ENCODE results near the gene PNPO.

DNA sequence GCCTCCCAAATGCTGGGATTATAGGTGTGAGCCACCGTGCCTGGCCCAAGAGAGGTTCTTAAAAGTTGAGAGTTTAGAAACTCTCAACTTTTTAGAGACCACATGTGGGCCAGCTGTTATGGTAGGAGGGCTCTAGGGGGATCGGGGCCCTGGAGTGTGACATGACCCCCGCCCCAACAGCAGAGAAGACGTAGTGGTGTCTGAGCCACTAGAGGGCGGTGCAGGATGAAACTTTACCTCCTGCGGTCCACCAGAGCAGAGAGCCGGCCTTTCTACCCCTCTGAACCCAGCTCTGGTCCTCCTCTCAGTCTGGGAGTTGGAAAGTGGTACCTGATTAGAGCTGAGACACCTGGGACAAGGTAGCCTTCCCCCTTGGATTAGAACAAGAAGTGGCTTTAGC lies 37.0 kb downstream of the PNPO start:
- TF ChIP-seq, protein P1, sequence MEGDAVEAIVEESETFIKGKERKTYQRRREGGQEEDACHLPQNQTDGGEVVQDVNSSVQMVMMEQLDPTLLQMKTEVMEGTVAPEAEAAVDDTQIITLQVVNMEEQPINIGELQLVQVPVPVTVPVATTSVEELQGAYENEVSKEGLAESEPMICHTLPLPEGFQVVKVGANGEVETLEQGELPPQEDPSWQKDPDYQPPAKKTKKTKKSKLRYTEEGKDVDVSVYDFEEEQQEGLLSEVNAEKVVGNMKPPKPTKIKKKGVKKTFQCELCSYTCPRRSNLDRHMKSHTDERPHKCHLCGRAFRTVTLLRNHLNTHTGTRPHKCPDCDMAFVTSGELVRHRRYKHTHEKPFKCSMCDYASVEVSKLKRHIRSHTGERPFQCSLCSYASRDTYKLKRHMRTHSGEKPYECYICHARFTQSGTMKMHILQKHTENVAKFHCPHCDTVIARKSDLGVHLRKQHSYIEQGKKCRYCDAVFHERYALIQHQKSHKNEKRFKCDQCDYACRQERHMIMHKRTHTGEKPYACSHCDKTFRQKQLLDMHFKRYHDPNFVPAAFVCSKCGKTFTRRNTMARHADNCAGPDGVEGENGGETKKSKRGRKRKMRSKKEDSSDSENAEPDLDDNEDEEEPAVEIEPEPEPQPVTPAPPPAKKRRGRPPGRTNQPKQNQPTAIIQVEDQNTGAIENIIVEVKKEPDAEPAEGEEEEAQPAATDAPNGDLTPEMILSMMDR (IDR thresholded peaks at IDR 0.05; ENCODE audit: low read depth, low read length, missing input control), result peak; percentile 41
- TF ChIP-seq FOXA1 (IDR thresholded peaks at IDR 0.05) (no peak), RAD21 (IDR thresholded peaks at IDR 0.05) (peak; percentile 65 to 75), GABPA (IDR thresholded peaks at IDR 0.05 in 1 of 2, conservative IDR thresholded peaks at IDR 0.05 in 1 of 2) (no peak), TAF1 (conservative IDR thresholded peaks at IDR 0.05) (no peak), YY1 (IDR thresholded peaks at IDR 0.05) (no peak), HNF4A (conservative IDR thresholded peaks at IDR 0.05) (no peak), JUND (IDR thresholded peaks at IDR 0.05) (no peak), RXRA (IDR thresholded peaks at IDR 0.05) (no peak), NR2F2 (IDR thresholded peaks at IDR 0.05) (no peak)
- TF ChIP-seq, protein P2, sequence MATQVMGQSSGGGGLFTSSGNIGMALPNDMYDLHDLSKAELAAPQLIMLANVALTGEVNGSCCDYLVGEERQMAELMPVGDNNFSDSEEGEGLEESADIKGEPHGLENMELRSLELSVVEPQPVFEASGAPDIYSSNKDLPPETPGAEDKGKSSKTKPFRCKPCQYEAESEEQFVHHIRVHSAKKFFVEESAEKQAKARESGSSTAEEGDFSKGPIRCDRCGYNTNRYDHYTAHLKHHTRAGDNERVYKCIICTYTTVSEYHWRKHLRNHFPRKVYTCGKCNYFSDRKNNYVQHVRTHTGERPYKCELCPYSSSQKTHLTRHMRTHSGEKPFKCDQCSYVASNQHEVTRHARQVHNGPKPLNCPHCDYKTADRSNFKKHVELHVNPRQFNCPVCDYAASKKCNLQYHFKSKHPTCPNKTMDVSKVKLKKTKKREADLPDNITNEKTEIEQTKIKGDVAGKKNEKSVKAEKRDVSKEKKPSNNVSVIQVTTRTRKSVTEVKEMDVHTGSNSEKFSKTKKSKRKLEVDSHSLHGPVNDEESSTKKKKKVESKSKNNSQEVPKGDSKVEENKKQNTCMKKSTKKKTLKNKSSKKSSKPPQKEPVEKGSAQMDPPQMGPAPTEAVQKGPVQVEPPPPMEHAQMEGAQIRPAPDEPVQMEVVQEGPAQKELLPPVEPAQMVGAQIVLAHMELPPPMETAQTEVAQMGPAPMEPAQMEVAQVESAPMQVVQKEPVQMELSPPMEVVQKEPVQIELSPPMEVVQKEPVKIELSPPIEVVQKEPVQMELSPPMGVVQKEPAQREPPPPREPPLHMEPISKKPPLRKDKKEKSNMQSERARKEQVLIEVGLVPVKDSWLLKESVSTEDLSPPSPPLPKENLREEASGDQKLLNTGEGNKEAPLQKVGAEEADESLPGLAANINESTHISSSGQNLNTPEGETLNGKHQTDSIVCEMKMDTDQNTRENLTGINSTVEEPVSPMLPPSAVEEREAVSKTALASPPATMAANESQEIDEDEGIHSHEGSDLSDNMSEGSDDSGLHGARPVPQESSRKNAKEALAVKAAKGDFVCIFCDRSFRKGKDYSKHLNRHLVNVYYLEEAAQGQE (IDR thresholded peaks at IDR 0.05), result no peak
- TF ChIP-seq, protein P3, sequence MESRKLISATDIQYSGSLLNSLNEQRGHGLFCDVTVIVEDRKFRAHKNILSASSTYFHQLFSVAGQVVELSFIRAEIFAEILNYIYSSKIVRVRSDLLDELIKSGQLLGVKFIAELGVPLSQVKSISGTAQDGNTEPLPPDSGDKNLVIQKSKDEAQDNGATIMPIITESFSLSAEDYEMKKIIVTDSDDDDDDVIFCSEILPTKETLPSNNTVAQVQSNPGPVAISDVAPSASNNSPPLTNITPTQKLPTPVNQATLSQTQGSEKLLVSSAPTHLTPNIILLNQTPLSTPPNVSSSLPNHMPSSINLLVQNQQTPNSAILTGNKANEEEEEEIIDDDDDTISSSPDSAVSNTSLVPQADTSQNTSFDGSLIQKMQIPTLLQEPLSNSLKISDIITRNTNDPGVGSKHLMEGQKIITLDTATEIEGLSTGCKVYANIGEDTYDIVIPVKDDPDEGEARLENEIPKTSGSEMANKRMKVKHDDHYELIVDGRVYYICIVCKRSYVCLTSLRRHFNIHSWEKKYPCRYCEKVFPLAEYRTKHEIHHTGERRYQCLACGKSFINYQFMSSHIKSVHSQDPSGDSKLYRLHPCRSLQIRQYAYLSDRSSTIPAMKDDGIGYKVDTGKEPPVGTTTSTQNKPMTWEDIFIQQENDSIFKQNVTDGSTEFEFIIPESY (IDR thresholded peaks at IDR 0.05), result no peak
- TF ChIP-seq, protein P4, sequence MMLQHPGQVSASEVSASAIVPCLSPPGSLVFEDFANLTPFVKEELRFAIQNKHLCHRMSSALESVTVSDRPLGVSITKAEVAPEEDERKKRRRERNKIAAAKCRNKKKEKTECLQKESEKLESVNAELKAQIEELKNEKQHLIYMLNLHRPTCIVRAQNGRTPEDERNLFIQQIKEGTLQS (IDR thresholded peaks at IDR 0.05), result no peak
- TF ChIP-seq, protein P5, sequence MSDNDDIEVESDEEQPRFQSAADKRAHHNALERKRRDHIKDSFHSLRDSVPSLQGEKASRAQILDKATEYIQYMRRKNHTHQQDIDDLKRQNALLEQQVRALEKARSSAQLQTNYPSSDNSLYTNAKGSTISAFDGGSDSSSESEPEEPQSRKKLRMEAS (IDR thresholded peaks at IDR 0.05), result no peak
